ENCODE data around the gene FAM98C. TPM values are rescaled to one million over a fixed set of nuclear protein-coding genes. Genes with fewer than 3 reads are reported as not detected.

Gene FAM98C
- polyA plus RNA-seq, 1 donor (not counting 4 experiments of a cell fraction or from before 2014, with no cell fraction given), result 5.8 TPM

DNA sequence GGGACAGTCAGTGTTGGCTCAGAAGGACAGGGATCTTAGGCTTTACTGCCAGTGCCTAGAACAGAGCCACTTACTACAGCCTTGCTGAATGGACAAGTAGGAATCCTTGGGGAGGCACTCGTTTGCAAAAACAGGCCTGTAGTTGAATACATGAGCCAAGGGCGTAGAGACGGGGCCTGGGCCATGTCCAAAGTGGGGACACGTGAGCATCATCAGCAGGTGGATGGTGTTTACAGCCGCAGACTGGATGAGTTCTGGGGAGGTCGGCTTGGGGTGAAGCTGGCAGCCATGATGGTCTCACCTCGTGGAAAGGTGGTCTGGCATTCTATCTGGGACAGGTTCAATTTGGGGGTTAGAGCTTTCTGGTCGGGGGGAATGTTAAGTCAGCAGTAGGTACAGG, 48.1 kb downstream of the FAM98C start:
- FAIRE-seq (no peak), DNase-seq (ENCODE audit: low read depth, low spot score) (no peak)
- TF ChIP-seq, protein P1, sequence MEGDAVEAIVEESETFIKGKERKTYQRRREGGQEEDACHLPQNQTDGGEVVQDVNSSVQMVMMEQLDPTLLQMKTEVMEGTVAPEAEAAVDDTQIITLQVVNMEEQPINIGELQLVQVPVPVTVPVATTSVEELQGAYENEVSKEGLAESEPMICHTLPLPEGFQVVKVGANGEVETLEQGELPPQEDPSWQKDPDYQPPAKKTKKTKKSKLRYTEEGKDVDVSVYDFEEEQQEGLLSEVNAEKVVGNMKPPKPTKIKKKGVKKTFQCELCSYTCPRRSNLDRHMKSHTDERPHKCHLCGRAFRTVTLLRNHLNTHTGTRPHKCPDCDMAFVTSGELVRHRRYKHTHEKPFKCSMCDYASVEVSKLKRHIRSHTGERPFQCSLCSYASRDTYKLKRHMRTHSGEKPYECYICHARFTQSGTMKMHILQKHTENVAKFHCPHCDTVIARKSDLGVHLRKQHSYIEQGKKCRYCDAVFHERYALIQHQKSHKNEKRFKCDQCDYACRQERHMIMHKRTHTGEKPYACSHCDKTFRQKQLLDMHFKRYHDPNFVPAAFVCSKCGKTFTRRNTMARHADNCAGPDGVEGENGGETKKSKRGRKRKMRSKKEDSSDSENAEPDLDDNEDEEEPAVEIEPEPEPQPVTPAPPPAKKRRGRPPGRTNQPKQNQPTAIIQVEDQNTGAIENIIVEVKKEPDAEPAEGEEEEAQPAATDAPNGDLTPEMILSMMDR (optimal IDR thresholded peaks at IDR 0.05 in 1 of 3, IDR thresholded peaks at IDR 0.05 in 1 of 3, conservative IDR thresholded peaks at IDR 0.05 in 1 of 3; ENCODE audit: extremely low read depth in 1 of 3, insufficient read depth in 2 of 3, low read length in 3 of 3), result no peak
- TF ChIP-seq EZH2 (IDR thresholded peaks at IDR 0.05; ENCODE audit: low read length), result no peak
- Histone ChIP-seq H3K4me3 (ENCODE audit: control insufficient read depth in 2 of 3, extremely low read depth in 1 of 3, insufficient read depth in 2 of 3, low read depth in 1 of 3, low read length in 3 of 3) (no peak overlapping the region), H3K27ac (ENCODE audit: control insufficient read depth, insufficient read depth, low read length) (no peak overlapping the region), H3K9me3 (ENCODE audit: control insufficient read depth, low read depth, low read length) (no peaks in the 10 kb centered on the region), H3K79me2 (ENCODE audit: control insufficient read depth, insufficient read depth, low read length) (no peaks in the 10 kb centered on the region), H3K9ac (ENCODE audit: control insufficient read depth, extremely low read depth, insufficient read depth, low read length) (no peak overlapping the region), H3K4me1 (ENCODE audit: control insufficient read depth, extremely low read depth, insufficient read depth, low read length) (no peaks in the 10 kb centered on the region), H3K9me1 (ENCODE audit: control insufficient read depth, extremely low read depth, insufficient read depth, low read length) (no peaks in the 10 kb centered on the region), H3K4me2 (ENCODE audit: control insufficient read depth, extremely low read depth, insufficient read depth, low read depth, low read length) (no peak overlapping the region), H2AFZ (ENCODE audit: control insufficient read depth, low read length) (no peak overlapping the region), H3K27me3 (ENCODE audit: control insufficient read depth, extremely low read depth, insufficient read depth, low read length) (no peaks in the 10 kb centered on the region), H4K20me1 (ENCODE audit: control insufficient read depth, extremely low read depth, insufficient read depth, low read length) (no peaks in the 10 kb centered on the region), H3K36me3 (ENCODE audit: control insufficient read depth in 2 of 2, extremely low read depth in 1 of 2, insufficient read depth in 2 of 2, low read length in 2 of 2) (no peaks in the 10 kb centered on the region)
- dilution Hi-C loops (cut with MboI; ENCODE audit: extremely low pct_ligation_motif_present, low sequenced_read_pairs), result no loop called here

DNA sequence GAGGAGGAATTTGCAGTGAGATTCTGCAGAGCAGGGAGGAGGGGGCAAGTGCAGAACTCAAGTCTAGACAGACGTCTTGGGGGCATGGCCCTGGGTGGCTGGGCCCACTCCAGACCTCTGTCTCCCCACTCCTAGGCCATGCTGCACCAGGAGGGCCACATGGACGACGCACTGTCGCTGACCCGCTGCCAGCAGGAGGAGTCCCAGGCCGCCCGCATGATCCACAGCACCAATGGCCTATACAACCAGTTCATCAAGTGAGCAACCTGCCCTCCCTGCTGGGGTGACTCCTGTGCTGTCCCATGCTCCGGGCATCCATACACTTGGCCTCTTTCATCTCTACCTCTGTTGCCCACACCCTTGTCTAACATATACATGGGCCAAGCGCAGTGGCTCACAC, 48.7 kb downstream of the FAM98C start:
- H3K9me3 ChIP-seq (ENCODE audit: control insufficient read depth, low read depth, low read length), result no peaks in the 10 kb centered on the region
- no peaks in the 10 kb centered on the region for H3K79me2 ChIP-seq (ENCODE audit: control insufficient read depth, insufficient read depth, low read length)
- no peak overlapping the region for H2AFZ ChIP-seq (ENCODE audit: control insufficient read depth, low read length)
- H3K4me1 ChIP-seq (ENCODE audit: control insufficient read depth, extremely low read depth, insufficient read depth, low read length), result no peaks in the 10 kb centered on the region
- TF ChIP-seq, protein P1 (optimal IDR thresholded peaks at IDR 0.05 in 1 of 3, IDR thresholded peaks at IDR 0.05 in 1 of 3, conservative IDR thresholded peaks at IDR 0.05 in 1 of 3; ENCODE audit: extremely low read depth in 1 of 3, insufficient read depth in 2 of 3, low read length in 3 of 3), result no peak
- TF ChIP-seq EZH2 (IDR thresholded peaks at IDR 0.05; ENCODE audit: low read length), result no peak
- no peaks in the 10 kb centered on the region for H3K36me3 ChIP-seq (ENCODE audit: control insufficient read depth in 2 of 2, extremely low read depth in 1 of 2, insufficient read depth in 2 of 2, low read length in 2 of 2)
- DNase-seq (ENCODE audit: low read depth, low spot score) (no peak), FAIRE-seq (no peak)
- H3K4me3 ChIP-seq (ENCODE audit: control insufficient read depth in 2 of 3, extremely low read depth in 1 of 3, insufficient read depth in 2 of 3, low read depth in 1 of 3, low read length in 3 of 3), result no peak overlapping the region
- dilution Hi-C loops (cut with MboI; ENCODE audit: extremely low pct_ligation_motif_present, low sequenced_read_pairs), result no loop called here
- H3K9me1 ChIP-seq (ENCODE audit: control insufficient read depth, extremely low read depth, insufficient read depth, low read length), result no peaks in the 10 kb centered on the region
- no peaks in the 10 kb centered on the region for H3K27me3 ChIP-seq (ENCODE audit: control insufficient read depth, extremely low read depth, insufficient read depth, low read length)
- no peaks in the 10 kb centered on the region for H4K20me1 ChIP-seq (ENCODE audit: control insufficient read depth, extremely low read depth, insufficient read depth, low read length)
- H3K4me2 ChIP-seq (ENCODE audit: control insufficient read depth, extremely low read depth, insufficient read depth, low read depth, low read length), result no peak overlapping the region
- H3K27ac ChIP-seq (ENCODE audit: control insufficient read depth, insufficient read depth, low read length), result no peak overlapping the region
- H3K9ac ChIP-seq (ENCODE audit: control insufficient read depth, extremely low read depth, insufficient read depth, low read length), result no peak overlapping the region

Data from keratinocyte (primary cell).